ENCODE results near the gene PRKG2. TPM values are rescaled to one million over a fixed set of nuclear protein-coding genes. Genes with fewer than 3 reads are reported as not detected.

PRKG2 gene
- total RNA-seq, 1 experiment from 2014 or later = 2.2 TPM

DNA sequence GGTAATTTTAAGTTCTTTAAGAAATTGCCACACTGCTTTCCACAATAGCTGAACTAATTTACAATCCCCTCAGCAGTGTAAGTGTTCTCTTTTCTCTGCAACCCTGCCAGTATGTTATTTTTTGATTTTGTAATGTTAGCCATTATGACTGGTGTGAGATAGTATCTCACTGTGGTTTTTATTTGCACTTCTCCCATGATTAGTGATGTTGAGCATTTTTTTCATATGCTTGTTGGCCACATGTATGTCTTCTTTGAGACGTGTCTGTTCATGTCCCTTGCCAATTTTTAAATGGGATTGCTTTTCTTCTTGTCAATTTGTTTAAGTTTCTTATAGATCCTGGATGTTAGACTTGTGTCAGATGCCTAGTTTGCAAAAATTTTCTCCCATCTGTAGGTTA lies 98.5 kb downstream of the PRKG2 start:
- Histone ChIP-seq H3K36me3 (replicated peaks; ENCODE audit: control insufficient read depth, insufficient read depth, low read length) (no peaks in the 10 kb centered on the region), H3K27me3 (ENCODE audit: control insufficient read depth, insufficient read depth, low read length) (no peaks in the 10 kb centered on the region), H3K4me3 (ENCODE audit: insufficient read depth, low read depth, low read length) (no peak overlapping the region)
- DNase-seq = no peak

DNA sequence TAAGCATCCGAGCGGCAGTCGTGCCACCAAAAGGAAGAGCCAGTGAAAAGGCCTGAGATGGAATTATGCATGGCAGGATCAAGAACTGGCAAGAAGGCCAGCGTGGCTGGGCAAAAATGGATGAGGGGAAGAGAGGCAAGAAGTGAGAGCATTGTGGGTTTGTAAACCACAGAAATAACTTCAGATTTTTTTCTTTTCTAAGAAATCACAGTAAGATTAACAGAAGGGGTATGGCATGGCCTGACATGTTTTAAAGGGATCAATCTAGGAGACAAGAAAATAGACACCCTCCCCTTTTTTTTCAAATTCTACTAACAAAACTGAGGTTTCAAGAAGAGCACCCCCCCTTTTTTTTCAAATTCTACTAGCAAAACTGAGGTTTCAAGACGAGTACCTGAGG lies 102.0 kb downstream of the PRKG2 start:
- Histone ChIP-seq H3K36me3 (replicated peaks; ENCODE audit: control insufficient read depth, insufficient read depth, low read length) (no peaks in the 10 kb centered on the region), H3K4me3 (ENCODE audit: insufficient read depth, low read depth, low read length) (no peak overlapping the region), H3K27me3 (ENCODE audit: control insufficient read depth, insufficient read depth, low read length) (no peaks in the 10 kb centered on the region)
- DNase-seq = no peak

DNA sequence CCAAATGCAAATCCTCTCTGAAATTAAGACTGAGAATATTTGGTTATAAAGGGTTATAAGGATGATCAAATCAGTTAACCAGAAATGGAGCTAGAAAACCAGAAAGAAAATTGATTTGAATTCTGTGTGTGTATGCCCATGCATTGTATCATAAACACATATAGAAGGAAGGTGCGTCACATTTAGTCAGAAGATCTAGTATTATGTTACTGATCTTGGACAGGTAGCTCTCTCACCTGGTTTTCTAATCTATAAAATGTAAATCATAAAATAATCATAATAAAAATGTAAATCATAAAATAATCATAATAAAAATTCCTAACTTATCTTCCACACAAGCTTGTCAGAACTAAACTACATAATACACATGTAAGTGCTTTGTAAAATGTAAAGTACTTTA lies 105.7 kb downstream of the PRKG2 start:
- DNase-seq = no peak
- H3K4me3 ChIP-seq (ENCODE audit: insufficient read depth, low read depth, low read length) = no peak overlapping the region
- H3K36me3 ChIP-seq (replicated peaks; ENCODE audit: control insufficient read depth, insufficient read depth, low read length) = no peaks in the 10 kb centered on the region
- no peaks in the 10 kb centered on the region for H3K27me3 ChIP-seq (ENCODE audit: control insufficient read depth, insufficient read depth, low read length)

DNA sequence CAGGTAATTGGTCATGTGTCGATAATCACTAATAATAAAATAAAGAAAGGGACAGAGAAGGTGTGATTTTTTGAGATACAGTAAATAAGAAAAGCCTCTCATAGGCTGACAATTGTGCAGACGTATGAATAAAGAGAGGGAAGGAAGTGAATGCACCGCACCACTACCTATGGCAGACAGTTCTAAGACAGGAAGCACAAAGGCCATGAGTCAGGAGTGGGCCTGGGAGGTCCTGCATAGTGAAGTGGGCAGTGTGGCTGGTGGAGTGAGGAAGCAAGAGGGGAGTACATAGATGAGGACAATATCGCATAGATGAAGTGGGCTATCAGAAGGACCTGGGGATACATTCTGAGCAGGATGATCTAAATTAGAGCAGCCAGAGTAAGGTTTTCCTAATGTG lies 108.9 kb downstream of the PRKG2 start:
- Histone ChIP-seq H3K27me3 (ENCODE audit: control insufficient read depth, insufficient read depth, low read length) (no peaks in the 10 kb centered on the region), H3K4me3 (ENCODE audit: insufficient read depth, low read depth, low read length) (no peak overlapping the region), H3K36me3 (replicated peaks; ENCODE audit: control insufficient read depth, insufficient read depth, low read length) (no peaks in the 10 kb centered on the region)
- no peak for DNase-seq

DNA sequence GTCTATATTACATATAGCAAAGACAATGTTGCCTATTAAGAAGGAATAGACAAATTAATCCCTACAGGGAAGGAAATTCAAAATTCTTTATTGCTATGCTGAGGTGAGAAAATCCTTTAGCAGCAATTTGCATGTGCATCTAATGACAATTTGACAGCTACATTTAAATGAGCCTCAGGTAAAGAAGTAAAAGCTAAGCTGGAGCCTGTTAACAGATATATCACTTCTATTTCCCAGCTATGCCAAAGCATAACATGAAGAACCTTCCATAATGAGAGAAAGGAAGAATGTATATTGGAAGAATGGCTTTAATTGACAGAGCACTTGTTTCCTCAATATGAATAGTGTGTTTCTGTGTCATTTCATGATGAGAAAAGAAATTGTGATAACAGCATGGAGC lies 112.9 kb downstream of the PRKG2 start:
- H3K27me3 ChIP-seq (ENCODE audit: control insufficient read depth, insufficient read depth, low read length) = no peaks in the 10 kb centered on the region
- no peak overlapping the region for H3K4me3 ChIP-seq (ENCODE audit: insufficient read depth, low read depth, low read length)
- H3K36me3 ChIP-seq (replicated peaks; ENCODE audit: control insufficient read depth, insufficient read depth, low read length) = no peaks in the 10 kb centered on the region
- no peak for DNase-seq

DNA sequence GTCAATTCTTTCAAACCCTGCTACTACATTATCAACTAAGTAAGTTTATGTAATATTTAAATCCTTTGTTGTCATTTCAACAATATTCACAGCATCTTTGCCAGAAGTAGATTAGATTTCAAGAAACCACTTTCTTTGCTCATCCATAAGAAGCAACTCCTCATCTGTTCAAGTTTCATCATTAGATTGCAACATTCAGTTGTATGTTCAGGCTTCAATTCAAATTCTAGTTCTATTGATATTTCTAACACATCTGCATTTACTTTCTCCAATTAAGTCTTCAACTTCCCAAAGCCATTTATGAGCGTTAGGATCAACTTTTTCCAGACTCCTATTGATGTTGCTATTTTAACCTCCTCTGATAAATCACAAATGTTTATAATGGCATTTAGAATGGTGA lies 118.5 kb downstream of the PRKG2 start:
- H3K4me3 ChIP-seq (ENCODE audit: insufficient read depth, low read depth, low read length) = no peak overlapping the region
- H3K27me3 ChIP-seq (ENCODE audit: control insufficient read depth, insufficient read depth, low read length) = no peaks in the 10 kb centered on the region
- H3K36me3 ChIP-seq (replicated peaks; ENCODE audit: control insufficient read depth, insufficient read depth, low read length) = no peaks in the 10 kb centered on the region
- DNase-seq = no peak

DNA sequence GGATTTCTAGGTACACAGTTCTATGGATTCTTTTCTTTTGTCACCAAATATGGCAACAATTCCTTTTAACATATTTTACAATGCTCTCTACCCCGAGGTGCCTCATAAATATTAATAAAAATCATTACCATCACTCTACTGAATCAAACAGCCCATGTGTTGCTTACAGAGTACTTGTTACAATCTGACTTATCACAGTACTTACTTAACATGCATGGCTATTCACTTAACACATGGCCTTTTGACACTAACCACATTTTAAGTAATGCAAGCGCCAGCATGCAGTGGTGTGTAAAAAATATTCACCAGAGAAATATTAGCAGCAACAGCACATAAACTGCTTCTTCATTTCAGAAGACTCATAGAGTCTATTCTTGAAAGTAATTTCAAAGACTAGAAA lies 119.6 kb downstream of the PRKG2 start:
- Histone ChIP-seq H3K27me3 (ENCODE audit: control insufficient read depth, insufficient read depth, low read length) (no peaks in the 10 kb centered on the region), H3K36me3 (replicated peaks; ENCODE audit: control insufficient read depth, insufficient read depth, low read length) (no peaks in the 10 kb centered on the region), H3K4me3 (ENCODE audit: insufficient read depth, low read depth, low read length) (no peak overlapping the region)
- no peak for DNase-seq

DNA sequence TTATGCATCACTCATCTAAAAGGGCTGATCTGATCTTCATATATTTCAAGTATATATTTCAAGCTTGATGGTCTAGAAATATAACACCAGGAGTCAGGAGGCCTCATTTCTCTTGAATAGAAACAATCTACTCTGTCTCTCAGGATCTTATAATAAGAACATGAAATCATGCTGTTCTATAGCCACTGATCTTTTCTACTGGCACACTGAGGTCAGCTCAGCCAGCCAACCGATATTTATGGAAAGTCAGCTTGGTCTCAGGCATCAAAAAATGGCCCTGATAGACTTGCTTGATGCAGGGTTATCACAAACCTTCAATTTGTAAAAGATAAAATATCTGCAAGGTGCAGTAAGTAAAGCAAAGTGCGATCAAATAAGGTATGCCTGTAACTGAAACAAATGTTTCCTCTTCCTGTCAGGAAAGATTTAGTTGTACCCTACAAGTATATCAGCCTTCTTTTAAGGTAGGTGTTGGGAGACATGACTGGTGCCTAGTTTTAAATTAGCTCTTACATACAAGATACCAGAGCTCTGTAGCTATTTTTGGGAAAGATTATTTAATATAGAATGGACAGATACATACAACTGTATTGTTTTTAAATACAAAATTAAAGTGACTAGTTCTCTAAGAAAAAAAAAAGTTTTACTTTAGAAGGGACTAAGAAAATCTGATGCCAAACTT lies 121.2 kb downstream of the PRKG2 start:
- no peaks in the 10 kb centered on the region for H3K27me3 ChIP-seq (ENCODE audit: control insufficient read depth, insufficient read depth, low read length)
- no peak overlapping the region for H3K4me3 ChIP-seq (ENCODE audit: insufficient read depth, low read depth, low read length)
- no peaks in the 10 kb centered on the region for H3K36me3 ChIP-seq (replicated peaks; ENCODE audit: control insufficient read depth, insufficient read depth, low read length)
- no peak for DNase-seq

DNA sequence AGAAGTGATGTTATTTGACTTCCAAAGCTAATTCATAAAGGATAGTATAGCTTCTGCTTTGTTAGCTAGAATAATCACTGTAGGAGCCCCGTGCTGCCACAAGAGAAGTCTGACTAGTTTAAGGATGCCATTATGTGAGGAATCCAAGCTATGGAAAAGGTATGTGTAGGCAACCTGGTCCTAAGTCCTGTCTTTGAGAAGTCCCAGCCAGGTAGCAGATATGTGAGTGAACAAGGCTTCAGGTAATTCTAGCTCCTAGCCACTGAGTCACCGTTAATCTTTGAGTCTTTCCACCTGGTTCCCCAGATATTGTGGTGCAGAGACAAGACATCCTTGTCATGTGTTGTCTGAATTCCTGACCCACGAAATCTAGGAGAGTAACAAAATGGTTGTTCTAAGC lies 129.0 kb downstream of the PRKG2 start:
- DNase-seq = no peak
- Histone ChIP-seq H3K4me3 (ENCODE audit: insufficient read depth, low read depth, low read length) (no peak overlapping the region), H3K27me3 (ENCODE audit: control insufficient read depth, insufficient read depth, low read length) (no peaks in the 10 kb centered on the region), H3K36me3 (replicated peaks; ENCODE audit: control insufficient read depth, insufficient read depth, low read length) (no peaks in the 10 kb centered on the region)

DNA sequence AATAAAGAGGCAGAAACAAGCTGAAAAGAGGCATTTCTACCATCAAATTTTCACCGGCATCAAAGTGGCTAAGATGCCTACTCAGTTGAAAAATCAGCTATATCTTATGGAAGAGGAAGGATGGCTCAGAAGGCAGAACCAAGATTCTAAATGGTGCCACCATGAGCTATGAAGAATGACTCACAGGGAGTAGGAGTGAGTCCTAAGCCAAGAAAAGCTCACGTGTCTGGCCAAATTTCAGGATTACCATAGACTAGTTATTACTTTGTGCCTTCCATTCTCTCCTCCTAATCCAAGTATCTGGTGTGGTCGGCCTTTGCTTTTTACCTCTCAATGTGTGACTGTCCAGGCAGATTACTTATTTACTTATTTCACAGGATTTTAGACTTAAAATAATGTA lies 129.7 kb downstream of the PRKG2 start:
- Histone ChIP-seq H3K4me3 (ENCODE audit: insufficient read depth, low read depth, low read length) (no peak overlapping the region), H3K27me3 (ENCODE audit: control insufficient read depth, insufficient read depth, low read length) (no peaks in the 10 kb centered on the region), H3K36me3 (replicated peaks; ENCODE audit: control insufficient read depth, insufficient read depth, low read length) (no peaks in the 10 kb centered on the region)
- no peak for DNase-seq

DNA sequence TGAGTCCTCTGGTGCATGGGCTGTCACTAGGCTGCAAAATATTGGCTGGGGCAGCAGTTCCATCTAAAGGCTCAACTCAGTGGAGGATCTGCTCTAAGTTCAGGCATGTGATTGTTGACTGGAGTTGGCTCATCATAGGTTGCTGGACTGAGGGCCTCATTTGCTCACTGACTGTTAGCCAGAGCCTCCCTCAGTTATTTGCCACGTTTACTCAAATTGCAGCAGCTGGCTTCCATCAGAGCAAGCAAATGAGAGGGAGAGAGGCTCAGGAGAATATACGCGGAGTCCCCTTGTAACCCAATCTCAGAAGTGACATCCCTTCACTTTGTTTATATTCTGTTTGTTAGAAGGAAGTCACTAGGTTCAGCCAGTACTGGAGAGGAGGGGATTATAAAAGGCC lies 130.4 kb downstream of the PRKG2 start:
- no peak for DNase-seq
- H3K36me3 ChIP-seq (replicated peaks; ENCODE audit: control insufficient read depth, insufficient read depth, low read length) = no peaks in the 10 kb centered on the region
- H3K4me3 ChIP-seq (ENCODE audit: insufficient read depth, low read depth, low read length) = no peak overlapping the region
- H3K27me3 ChIP-seq (ENCODE audit: control insufficient read depth, insufficient read depth, low read length) = no peaks in the 10 kb centered on the region

DNA sequence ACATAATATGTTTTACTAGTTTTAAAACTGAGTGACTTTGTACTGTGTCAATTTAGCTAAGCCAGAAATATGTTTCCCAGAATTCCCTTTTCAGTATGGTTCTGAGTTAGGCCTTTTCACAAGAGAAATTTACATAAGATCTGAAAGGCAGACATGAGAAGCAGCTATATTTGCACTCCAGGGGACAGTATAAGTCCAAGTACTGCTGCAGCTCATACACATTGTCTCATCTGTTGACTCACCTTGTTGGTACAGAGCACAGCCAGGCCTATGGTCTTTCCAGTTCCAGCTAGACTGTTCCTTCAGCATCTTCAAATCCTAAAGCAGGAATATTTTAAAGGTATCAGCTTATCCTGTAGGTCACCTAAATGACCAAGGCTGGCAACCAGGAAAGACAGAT lies 131.0 kb downstream of the PRKG2 start:
- Histone ChIP-seq H3K4me3 (ENCODE audit: insufficient read depth, low read depth, low read length) (no peak overlapping the region), H3K27me3 (ENCODE audit: control insufficient read depth, insufficient read depth, low read length) (no peaks in the 10 kb centered on the region), H3K36me3 (replicated peaks; ENCODE audit: control insufficient read depth, insufficient read depth, low read length) (no peaks in the 10 kb centered on the region)
- no peak for DNase-seq

DNA sequence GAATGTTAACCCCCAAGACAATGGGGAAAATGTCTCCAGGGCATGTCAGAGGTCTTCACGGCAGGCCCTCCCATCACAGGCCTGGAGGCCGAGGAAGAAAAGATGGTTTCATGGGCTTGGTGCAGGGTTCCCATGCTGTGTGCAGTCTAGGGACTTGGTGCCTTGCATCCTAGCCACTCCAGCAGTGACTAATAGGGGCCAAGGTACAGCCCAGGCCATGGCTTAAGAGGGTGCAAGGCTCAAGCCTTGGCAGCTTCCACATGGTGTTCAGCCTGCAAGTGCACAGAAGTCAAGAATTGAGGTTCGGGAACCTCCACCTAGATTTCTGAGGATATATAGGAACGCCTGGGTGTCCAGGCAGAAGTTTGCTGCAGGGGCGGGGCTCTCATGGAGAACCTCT lies 133.9 kb downstream of the PRKG2 start:
- no peaks in the 10 kb centered on the region for H3K36me3 ChIP-seq (replicated peaks; ENCODE audit: control insufficient read depth, insufficient read depth, low read length)

DNA sequence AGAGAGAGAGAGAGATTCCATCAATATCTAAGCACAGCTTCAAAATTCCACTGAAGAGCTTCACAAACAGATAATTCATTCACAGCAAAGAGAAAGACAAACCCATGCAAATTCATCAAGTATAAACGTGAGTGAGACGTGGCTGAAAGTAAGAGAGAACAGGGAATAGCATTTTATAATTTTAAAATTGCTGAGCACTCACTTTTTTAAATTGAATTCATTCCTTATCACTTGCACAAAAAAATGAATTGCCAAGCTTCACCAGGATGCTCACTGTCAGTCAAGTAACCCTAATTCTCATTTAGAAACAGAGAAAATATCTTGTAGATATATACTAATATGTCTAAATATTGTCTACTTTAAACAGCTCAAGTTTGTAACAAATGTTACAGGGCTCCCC lies 144.0 kb downstream of the PRKG2 start:
- DNase-seq = no peak
- H3K27me3 ChIP-seq (ENCODE audit: control insufficient read depth, insufficient read depth, low read length) = no peaks in the 10 kb centered on the region
- H3K36me3 ChIP-seq (replicated peaks; ENCODE audit: control insufficient read depth, insufficient read depth, low read length) = no peaks in the 10 kb centered on the region
- H3K4me3 ChIP-seq (ENCODE audit: insufficient read depth, low read depth, low read length) = no peak overlapping the region

More for the DNA sequence above, 133.9 kb downstream of the PRKG2 start:
- Histone ChIP-seq H3K4me3 (ENCODE audit: insufficient read depth, low read depth, low read length) (no peak overlapping the region), H3K27me3 (ENCODE audit: control insufficient read depth, insufficient read depth, low read length) (no peaks in the 10 kb centered on the region)
- DNase-seq = no peak

DNA sequence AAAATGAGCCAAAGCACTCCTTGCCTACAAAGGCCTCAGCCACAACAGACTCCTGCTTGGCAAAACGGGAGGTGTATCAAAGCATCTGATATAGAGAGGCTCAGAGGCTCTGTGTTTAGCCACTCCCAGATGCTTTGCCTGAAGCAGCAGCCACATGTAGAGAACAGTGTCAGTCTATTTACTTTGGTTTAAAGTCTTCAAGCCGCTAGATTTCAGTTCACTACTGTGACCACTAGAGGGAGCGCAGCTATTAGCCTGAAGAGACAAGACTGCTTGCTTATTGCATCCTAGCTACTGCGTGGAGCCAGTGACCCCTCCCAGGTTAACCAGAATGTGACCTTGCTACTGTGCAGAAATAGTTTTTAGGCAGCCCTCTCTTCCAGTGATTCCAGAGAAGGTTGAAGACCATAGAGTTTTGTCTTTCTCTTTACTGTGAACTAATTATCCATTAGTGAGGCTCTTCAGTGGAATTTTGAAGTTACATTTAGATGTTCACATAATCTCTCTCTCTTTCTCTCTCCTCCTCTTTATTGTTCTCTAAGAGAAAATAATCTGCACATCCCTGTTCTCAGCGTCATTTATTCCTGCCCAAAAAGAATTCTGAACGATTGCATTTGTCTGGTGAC lies 145.2 kb downstream of the PRKG2 start:
- DNase-seq = peak; percentile 32
- H3K4me3 ChIP-seq (ENCODE audit: insufficient read depth, low read depth, low read length) = no peak overlapping the region
- H3K27me3 ChIP-seq (ENCODE audit: control insufficient read depth, insufficient read depth, low read length) = no peaks in the 10 kb centered on the region
- no peaks in the 10 kb centered on the region for H3K36me3 ChIP-seq (replicated peaks; ENCODE audit: control insufficient read depth, insufficient read depth, low read length)

DNA sequence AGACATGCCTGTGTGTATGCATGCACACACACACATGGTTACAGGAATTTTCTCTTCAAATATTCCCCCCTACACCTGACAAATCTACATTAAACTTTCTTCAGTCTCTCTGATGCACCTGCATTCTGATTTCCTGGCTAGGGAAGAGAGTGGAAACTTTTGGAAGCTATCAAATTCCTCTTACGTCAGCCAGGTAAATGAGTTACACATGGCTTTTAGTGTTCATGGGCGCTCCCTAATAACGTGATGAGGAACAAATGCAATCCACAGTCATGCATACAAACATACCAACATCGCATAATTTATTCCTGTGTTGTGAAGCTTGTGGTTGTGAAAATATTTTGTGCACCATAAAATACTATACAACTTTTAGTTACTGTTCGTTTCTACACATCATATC lies 149.6 kb downstream of the PRKG2 start:
- no peak for DNase-seq
- H3K27me3 ChIP-seq (ENCODE audit: control insufficient read depth, insufficient read depth, low read length) = no peaks in the 10 kb centered on the region
- no peaks in the 10 kb centered on the region for H3K36me3 ChIP-seq (replicated peaks; ENCODE audit: control insufficient read depth, insufficient read depth, low read length)
- no peak overlapping the region for H3K4me3 ChIP-seq (ENCODE audit: insufficient read depth, low read depth, low read length)

Data from H7 (cell line).